NCI-H524 treated with DMSO at 0.1 percent for 48 hours (cell line): ENCODE results near the gene ADGRG6.
"Not testable (repeated sequence)": the region's sequence is repeated elsewhere in the genome, so short reads cannot be mapped to it uniquely, and the experiment has no call there.

Experiments used
- DNase-seq: peaks from one replicate; lab custom pipeline; 2025; lab: John Stamatoyannopoulos, UW

ADGRG6 gene

GRCh38 chr6:142409794-142410193 is 108.0 kb downstream of the ADGRG6 start:
- no peak for DNase-seq

GRCh38 chr6:142411145-142411544 is 109.3 kb downstream of the ADGRG6 start:
- DNase-seq = no peak

GRCh38 chr6:142412241-142412640 is 110.4 kb downstream of the ADGRG6 start:
- DNase-seq = no peak

GRCh38 chr6:142412658-142413057 is 110.9 kb downstream of the ADGRG6 start:
- DNase-seq = no peak

- DNase-seq = no peak
These were observed 111.3 kb downstream of the ADGRG6 start for GRCh38 chr6:142413111-142413510.

- DNase-seq = no peak
These were observed 112.8 kb downstream of the ADGRG6 start for GRCh38 chr6:142414462-142415250.

GRCh38 chr6:142416179-142416578 is 114.4 kb downstream of the ADGRG6 start:
- no peak for DNase-seq

- no peak for DNase-seq
These were observed 114.9 kb downstream of the ADGRG6 start for GRCh38 chr6:142416686-142417085.

- no peak for DNase-seq
These were observed 115.5 kb downstream of the ADGRG6 start for GRCh38 chr6:142417331-142417750.

GRCh38 chr6:142419071-142419470 is 117.3 kb downstream of the ADGRG6 start:
- DNase-seq = no peak

GRCh38 chr6:142420802-142421201 is 119.0 kb downstream of the ADGRG6 start:
- no peak for DNase-seq

- no peak for DNase-seq
These were observed 119.7 kb downstream of the ADGRG6 start for GRCh38 chr6:142421285-142422117.

GRCh38 chr6:142426444-142427132 is 124.8 kb downstream of the ADGRG6 start:
- DNase-seq = not testable (repeated sequence)

GRCh38 chr6:142428468-142428867 is 126.7 kb downstream of the ADGRG6 start:
- not testable (repeated sequence) for DNase-seq

- DNase-seq = no peak
These were observed 127.4 kb downstream of the ADGRG6 start for GRCh38 chr6:142429195-142429594.

- DNase-seq = no peak
These were observed 131.6 kb downstream of the ADGRG6 start for GRCh38 chr6:142433419-142433818.

GRCh38 chr6:142438898-142439297 is 137.1 kb downstream of the ADGRG6 start:
- no peak for DNase-seq

GRCh38 chr6:142440600-142441293 is 138.9 kb downstream of the ADGRG6 start:
- no peak for DNase-seq

GRCh38 chr6:142441716-142442115 is 139.9 kb downstream of the ADGRG6 start:
- DNase-seq = no peak

- DNase-seq = no peak
These were observed 141.3 kb downstream of the ADGRG6 start for GRCh38 chr6:142443102-142443501.

GRCh38 chr6:142443532-142443931 is 141.7 kb downstream of the ADGRG6 start:
- DNase-seq = no peak

- DNase-seq = no peak
These were observed 142.6 kb downstream of the ADGRG6 start for GRCh38 chr6:142444376-142444775.
